Ovary (tissue), 9 donors: ENCODE results near the gene TSPAN14. TPM values are rescaled to one million over a fixed set of nuclear protein-coding genes. Genes with fewer than 3 reads are reported as not detected.

Experiments used
- DNase-seq, 5 donors: peaks; one replicate each; pipeline ENCODE4 v3.0.0-alpha.2; 2019 to 2020
- H3K27ac ChIP-seq, 2 donors: fragments of 200-600 bp; one replicate each; pipeline versions ENCODE4 v1.5.1 to v1.8.0; 2019 to 2022
- H3K27me3 ChIP-seq: fragments of 200-600 bp; one replicate; pipeline ENCODE4 v1.8.0; 2022
- H3K36me3 ChIP-seq: fragments of 200-600 bp; sonication (generic); one replicate; pipeline ENCODE4 v1.5.1; 2019
- H3K4me1 ChIP-seq: one replicate; pipeline ENCODE4 v1.8.1; 2013; ENCODE audit warnings: mild to moderate bottlenecking, moderate library complexity; ENCODE audit not compliant: insufficient read depth
- H3K4me3 ChIP-seq: fragments of 200-600 bp; sonication (generic); one replicate; pipeline ENCODE4 v1.5.1; 2017
- H3K9me3 ChIP-seq, 2 donors: fragments of 200-600 bp in 1 of 2; sonication (generic) in 1 of 2; one replicate each; pipeline versions ENCODE4 v1.5.1 to v1.8.1; 2013 to 2019; ENCODE audit warnings: mild to moderate bottlenecking in 1 of 2, moderate library complexity in 1 of 2
- EP300 ChIP-seq: sonication (generic); formaldehyde crosslinking; IDR thresholded peaks from one replicate; pipeline ENCODE4 v1.6.1; 2017; ENCODE audit warnings: antibody characterized with exemption
- POLR2A ChIP-seq: fragments of 450-650 bp; IDR thresholded peaks from one replicate; pipeline ENCODE4 v1.6.1; 2017; ENCODE audit warnings: antibody characterized with exemption, mild to moderate bottlenecking, moderate library complexity
- WGBS, 3 donors: extraction: QIAGEN DNeasy Blood & Tissue Kit in 1 of 3; methylation state at CpG; one replicate each; pipeline versions ENCODE4 v1.1.5 to v1.1.7; 2013 to 2017; 5-methylcytosine and 5-hydroxymethylcytosine counted together
- intact Hi-C, 4 donors: fragments of 100-400 bp; cut with DNase I; formaldehyde crosslinking; loops; one replicate each; pipeline versions ENCODE4 v1.11.0 to v1.15.1; 2022 to 2023
- polyA plus RNA-seq, 2 donors: library from polyadenylated mRNA; stranded (reverse); fragments of 200-250 nt in 1 of 2; fragments of 350-450 nt in 1 of 2; fragmentation: Illumina TruSeq in 1 of 2; extraction: RNeasy Lipid Tissue Mini Kit (QIAGEN cat#74804) in 1 of 2; gene quantifications; one replicate each; pipeline ENCODE4 v1.2.3, GENCODE V29; 2013 to 2014
- total RNA-seq, 7 donors: library from RNA; depleted of rRNA in 2 of 7; stranded (reverse); fragments of >200 nt in 2 of 7; fragmentation: NEBNext Ultra II Directional in 3 of 7; extraction: Animal tissue kit (Norgen Biotek cat#: 25700) in 3 of 7; gene quantifications; one replicate each; pipeline versions ENCODE4 v1.1.0 to v1.2.4, GENCODE V29; 2016 to 2023
- TF ChIP-seq, protein P1 (sequence below), 3 donors: fragments of 450-650 bp in 2 of 3; fragments of 200-600 bp in 1 of 3; IDR thresholded peaks; one replicate each; pipeline versions ENCODE4 v1.5.1 to v1.8.0; 2016 to 2022; ENCODE audit warnings: antibody characterized with exemption in 3 of 3, mild to moderate bottlenecking in 1 of 3
- donor health status: DM: no; HTN: no; CAD: no; lungs with moderate emphysema.
- donor health status: DM: no; HTN: no; CAD: no.
- donor health status: Bipolar disorder and iron deficiency.
- donor health status: DM: yes; HTN: yes; CAD: no.
- donor health status: DM: no; HTN: no; CAD: no.
- donor health status: DM: yes; HTN: yes; CAD: no.

The TSPAN14 gene
- total and polyA plus RNA-seq, 9 donors, result 35.4 to 103 (median 74.8) TPM

- Histone ChIP-seq H3K27me3 (no peaks in the 10 kb centered on the region), H3K36me3 (no peaks in the 10 kb centered on the region), H3K27ac (no peak overlapping the region), H3K4me3 (no peak overlapping the region), H3K9me3 (no peaks in the 10 kb centered on the region), H3K4me1 (no peaks in the 10 kb centered on the region)
- 83 to 84% (median 84%) methylated on average over 14 of the region's 14 CpGs for WGBS, 3 donors
- TF ChIP-seq, protein P1, sequence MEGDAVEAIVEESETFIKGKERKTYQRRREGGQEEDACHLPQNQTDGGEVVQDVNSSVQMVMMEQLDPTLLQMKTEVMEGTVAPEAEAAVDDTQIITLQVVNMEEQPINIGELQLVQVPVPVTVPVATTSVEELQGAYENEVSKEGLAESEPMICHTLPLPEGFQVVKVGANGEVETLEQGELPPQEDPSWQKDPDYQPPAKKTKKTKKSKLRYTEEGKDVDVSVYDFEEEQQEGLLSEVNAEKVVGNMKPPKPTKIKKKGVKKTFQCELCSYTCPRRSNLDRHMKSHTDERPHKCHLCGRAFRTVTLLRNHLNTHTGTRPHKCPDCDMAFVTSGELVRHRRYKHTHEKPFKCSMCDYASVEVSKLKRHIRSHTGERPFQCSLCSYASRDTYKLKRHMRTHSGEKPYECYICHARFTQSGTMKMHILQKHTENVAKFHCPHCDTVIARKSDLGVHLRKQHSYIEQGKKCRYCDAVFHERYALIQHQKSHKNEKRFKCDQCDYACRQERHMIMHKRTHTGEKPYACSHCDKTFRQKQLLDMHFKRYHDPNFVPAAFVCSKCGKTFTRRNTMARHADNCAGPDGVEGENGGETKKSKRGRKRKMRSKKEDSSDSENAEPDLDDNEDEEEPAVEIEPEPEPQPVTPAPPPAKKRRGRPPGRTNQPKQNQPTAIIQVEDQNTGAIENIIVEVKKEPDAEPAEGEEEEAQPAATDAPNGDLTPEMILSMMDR (IDR thresholded peaks at IDR 0.05), result no peak
- TF ChIP-seq EP300 (no peak), POLR2A (no peak)
- no peak for DNase-seq
- intact Hi-C loops, result no loop called here
These were observed 66.0 kb downstream of the TSPAN14 start for GRCh38 chr10:80519936-80520650.

GRCh38 chr10:80520661-80521470 lies 66.8 kb downstream of the TSPAN14 start:
- Histone ChIP-seq H3K4me3 (no peak overlapping the region), H3K9me3 (no peaks in the 10 kb centered on the region), H3K36me3 (no peaks in the 10 kb centered on the region), H3K4me1 (no peaks in the 10 kb centered on the region), H3K27ac (no peak overlapping the region), H3K27me3 (no peaks in the 10 kb centered on the region)
- WGBS, 3 donors, result 84 to 89% (median 86%) methylated on average over 10 of the region's 10 CpGs
- intact Hi-C loops, result no loop called here
- no peak for DNase-seq
- TF ChIP-seq EP300 (no peak), POLR2A (no peak)
- TF ChIP-seq, protein P1 (IDR thresholded peaks at IDR 0.05), result no peak

DNA sequence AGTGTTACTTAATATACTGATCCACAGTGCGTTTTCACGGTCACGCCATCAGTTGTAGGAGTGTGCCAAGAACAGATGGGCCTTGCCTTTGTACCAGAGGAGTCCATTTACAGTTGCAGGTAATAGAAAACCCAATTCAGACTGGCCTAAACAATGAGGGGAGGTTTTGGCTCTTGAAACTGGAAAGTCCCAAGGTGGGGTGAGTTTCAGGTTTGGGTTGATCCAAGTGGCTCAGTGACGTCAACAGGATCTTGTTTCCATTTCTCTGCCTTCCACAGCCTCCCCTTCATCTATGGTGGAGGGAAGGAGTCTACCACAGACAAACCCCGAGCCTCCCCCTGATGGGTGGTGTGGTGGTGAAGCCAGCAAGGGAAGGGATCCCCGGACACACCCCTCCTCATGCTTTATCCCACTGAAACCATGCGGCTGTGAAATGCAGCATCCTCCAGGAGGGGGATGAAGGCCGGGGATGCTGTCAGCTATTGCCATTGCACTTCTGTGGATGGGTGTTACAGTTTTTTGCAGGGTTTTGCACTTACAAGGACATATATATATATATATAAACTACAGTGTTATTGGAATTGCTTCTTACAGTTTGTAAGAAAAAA lies 68.8 kb downstream of the TSPAN14 start:
- DNase-seq, result no peak
- intact Hi-C loops, result no loop called here
- no peaks in the 10 kb centered on the region for H3K4me1 ChIP-seq
- TF ChIP-seq, protein P1 (IDR thresholded peaks at IDR 0.05), result no peak
- TF ChIP-seq POLR2A, result no peak
- no peak for TF ChIP-seq EP300
- no peak overlapping the region for H3K4me3 ChIP-seq
- no peaks in the 10 kb centered on the region for H3K9me3 ChIP-seq
- 69 to 74% (median 74%) methylated on average over 8 of the region's 8 CpGs for WGBS, 3 donors
- no peak overlapping the region for H3K27ac ChIP-seq
- no peaks in the 10 kb centered on the region for H3K36me3 ChIP-seq
- H3K27me3 ChIP-seq, result no peaks in the 10 kb centered on the region

DNA sequence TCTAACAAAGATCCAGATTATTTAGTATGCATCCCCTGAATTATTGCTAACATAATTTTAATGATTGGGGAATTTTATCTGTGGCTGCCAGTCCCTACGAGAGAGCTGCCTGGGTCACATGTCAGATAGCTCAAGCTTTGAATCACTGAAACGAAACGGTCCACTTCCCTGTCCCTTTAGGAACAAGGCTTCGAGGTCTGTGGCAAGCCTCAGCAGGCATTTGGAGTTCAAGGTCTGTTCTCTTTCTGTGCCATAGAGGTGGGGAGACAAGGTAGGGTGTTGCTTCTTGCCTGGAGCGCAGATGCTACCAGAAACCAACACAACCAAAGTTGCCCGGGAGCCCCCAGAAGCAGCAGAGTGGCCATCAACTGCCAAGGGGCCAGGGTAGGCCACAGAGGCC lies 69.7 kb downstream of the TSPAN14 start:
- 45 to 51% (median 50%) methylated on average over 6 of the region's 6 CpGs for WGBS, 3 donors
- no peak for TF ChIP-seq POLR2A
- no peak for TF ChIP-seq EP300
- TF ChIP-seq, protein P1 (IDR thresholded peaks at IDR 0.05), result no peak
- DNase-seq, result no peak
- H3K4me1 ChIP-seq, result no peaks in the 10 kb centered on the region
- H3K27ac ChIP-seq, result no peak overlapping the region
- H3K4me3 ChIP-seq, result no peak overlapping the region
- intact Hi-C loops, result no loop called here
- H3K27me3 ChIP-seq, result no peaks in the 10 kb centered on the region
- H3K36me3 ChIP-seq, result no peaks in the 10 kb centered on the region
- no peaks in the 10 kb centered on the region for H3K9me3 ChIP-seq
